OCI-LY7 (cell line): Measurements from ENCODE around the gene PLXDC2. TPM values are rescaled to one million over a fixed set of nuclear protein-coding genes. Genes with fewer than 3 reads are reported as not detected.

Source experiments
- BruUV-seq: library from RNA; stranded (reverse); fragments of 400-500 nt; replicated peaks from 2 replicates; lab custom pipeline; 2021; lab: Mats Ljungman, UMichigan
- CTCF ChIA-PET: fragments of 300-600 bp; sonication (Branson Sonifier 250); formaldehyde crosslinking; loops from one replicate; lab custom pipeline; 2022; ENCODE audit warnings: antibody characterized with exemption; ENCODE audit not compliant: unreplicated experiment; lab: Charles Lee
- POLR2A ChIA-PET: fragments of 300-600 bp; sonication (Branson Sonifier 250); formaldehyde crosslinking; loops from one replicate; lab custom pipeline; 2022; ENCODE audit warnings: antibody characterized with exemption; lab: Charles Lee
- DNase-seq: peaks from one replicate; pipeline ENCODE4 v3.0.0-alpha.2; 2015; ENCODE audit warnings: low spot score
- H2AFZ ChIP-seq: fragments of 200-600 bp; sonication (generic), shearing (Covaris generic); 2 replicates; pipeline ENCODE4 v1.6.1; 2014; ENCODE audit warnings: mild to moderate bottlenecking, antibody characterized with exemption, low read length, moderate library complexity
- H3K27ac ChIP-seq: fragments of 200-600 bp; sonication (generic); 2 replicates; pipeline ENCODE4 v1.5.1; 2014; ENCODE audit warnings: mixed run types, low read depth, mild to moderate bottlenecking, moderate library complexity, low read length, inconsistent platforms; ENCODE audit not compliant: poor library complexity, severe bottlenecking
- H3K36me3 ChIP-seq: fragments of 200-600 bp; sonication (generic); 2 replicates; pipeline ENCODE4 v1.6.1; 2014; ENCODE audit warnings: mild to moderate bottlenecking, antibody characterized with exemption, low read length, moderate library complexity, mixed read lengths; ENCODE audit not compliant: insufficient read depth
- H3K4me1 ChIP-seq: fragments of 200-600 bp; sonication (generic); 2 replicates; pipeline ENCODE4 v1.5.1; 2014; ENCODE audit warnings: mild to moderate bottlenecking, low read length; ENCODE audit not compliant: insufficient read depth, poor library complexity, severe bottlenecking
- H3K4me2 ChIP-seq: fragments of 200-600 bp; sonication (generic); 2 replicates; pipeline ENCODE4 v1.6.1; 2014; ENCODE audit warnings: mild to moderate bottlenecking, low read length
- H3K4me3 ChIP-seq: fragments of 200-600 bp; sonication (generic); 2 replicates; pipeline ENCODE4 v1.5.1; 2014; ENCODE audit warnings: mild to moderate bottlenecking, low read depth, low read length; ENCODE audit not compliant: poor library complexity, severe bottlenecking
- H3K79me2 ChIP-seq: fragments of 200-600 bp; sonication (generic); 2 replicates; pipeline ENCODE4 v1.6.1; 2016; ENCODE audit warnings: low read depth, mild to moderate bottlenecking, low read length, moderate library complexity, mixed read lengths; ENCODE audit not compliant: insufficient read depth
- H3K9me2 ChIP-seq: fragments of 200-600 bp; sonication (generic); 2 replicates; pipeline ENCODE4 v1.6.1; 2016; ENCODE audit warnings: mild to moderate bottlenecking, low read length, mixed read lengths; ENCODE audit not compliant: insufficient read depth
- H3K9me3 ChIP-seq: fragments of 200-600 bp; sonication (generic); 2 replicates; pipeline ENCODE4 v1.6.1; 2014; ENCODE audit warnings: mild to moderate bottlenecking, mixed run types, low read length, mixed read lengths
- H4K20me1 ChIP-seq: fragments of 200-600 bp; sonication (generic); 2 replicates; pipeline ENCODE4 v1.6.1; 2014; ENCODE audit warnings: mild to moderate bottlenecking, antibody characterized with exemption, low read length, moderate library complexity, mixed read lengths; ENCODE audit not compliant: insufficient read depth
- EZH2phosphoT487 ChIP-seq: fragments of 200-600 bp; sonication (generic); IDR thresholded peaks from 2 replicates; pipeline ENCODE4 v1.6.1; 2018; ENCODE audit warnings: low read depth, borderline replicate concordance, mild to moderate bottlenecking, mixed run types, antibody characterized with exemption, low read length, moderate library complexity, mixed read lengths
- intact Hi-C: fragments of 100-400 bp; cut with micrococcal nuclease; formaldehyde crosslinking; loops from one replicate; pipeline ENCODE4 v1.10.0; 2022; ENCODE audit not compliant: unreplicated experiment
- total RNA-seq, 2 experiments: library from RNA; depleted of rRNA in 1 of 2; stranded (reverse); fragments of >200 nt in 1 of 2; shearing (Covaris generic) in 1 of 2; gene quantifications; 2 replicates each; pipeline ENCODE4 v1.2.3, GENCODE V29; 2014 to 2022
- TF ChIP-seq, protein P1 (sequence below): fragments of 200-600 bp; sonication (generic); conservative IDR thresholded peaks from 2 replicates; pipeline ENCODE4 v1.5.1; 2014; ENCODE audit warnings: mild to moderate bottlenecking, antibody characterized with exemption, low read length, moderate library complexity, mixed read lengths

Gene PLXDC2
- total RNA-seq, 2 experiments from 2014 or later: not detected

DNA sequence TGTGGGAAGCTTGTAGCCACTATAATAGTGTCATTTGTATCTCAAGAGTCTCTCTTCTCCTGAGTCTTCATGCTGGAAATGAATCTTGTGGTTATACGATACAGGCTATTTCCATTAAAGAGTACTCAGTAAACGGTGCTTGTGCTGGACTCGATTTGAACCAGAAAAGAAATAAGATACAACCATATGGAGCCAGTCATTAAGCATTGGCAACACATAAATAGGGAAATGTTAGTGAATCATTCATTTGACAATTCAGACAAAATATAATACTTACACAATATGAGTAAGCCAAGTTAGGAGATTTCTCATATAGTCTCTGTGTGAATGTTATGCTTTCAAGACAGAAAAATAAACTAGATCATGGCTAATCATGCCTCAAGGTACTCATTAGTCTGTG lies 356.8 kb downstream of the PLXDC2 start:
- no peak overlapping the region for H3K27ac ChIP-seq
- H3K4me2 ChIP-seq: no peak overlapping the region
- H3K79me2 ChIP-seq: no peaks in the 10 kb centered on the region
- no peak overlapping the region for H2AFZ ChIP-seq
- intact Hi-C loops: no loop called here
- no peaks in the 10 kb centered on the region for H3K9me3 ChIP-seq
- BruUV-seq: no TSS peak
- no peaks in the 10 kb centered on the region for H3K36me3 ChIP-seq
- no peak for TF ChIP-seq EZH2phosphoT487
- TF ChIP-seq, protein P1, sequence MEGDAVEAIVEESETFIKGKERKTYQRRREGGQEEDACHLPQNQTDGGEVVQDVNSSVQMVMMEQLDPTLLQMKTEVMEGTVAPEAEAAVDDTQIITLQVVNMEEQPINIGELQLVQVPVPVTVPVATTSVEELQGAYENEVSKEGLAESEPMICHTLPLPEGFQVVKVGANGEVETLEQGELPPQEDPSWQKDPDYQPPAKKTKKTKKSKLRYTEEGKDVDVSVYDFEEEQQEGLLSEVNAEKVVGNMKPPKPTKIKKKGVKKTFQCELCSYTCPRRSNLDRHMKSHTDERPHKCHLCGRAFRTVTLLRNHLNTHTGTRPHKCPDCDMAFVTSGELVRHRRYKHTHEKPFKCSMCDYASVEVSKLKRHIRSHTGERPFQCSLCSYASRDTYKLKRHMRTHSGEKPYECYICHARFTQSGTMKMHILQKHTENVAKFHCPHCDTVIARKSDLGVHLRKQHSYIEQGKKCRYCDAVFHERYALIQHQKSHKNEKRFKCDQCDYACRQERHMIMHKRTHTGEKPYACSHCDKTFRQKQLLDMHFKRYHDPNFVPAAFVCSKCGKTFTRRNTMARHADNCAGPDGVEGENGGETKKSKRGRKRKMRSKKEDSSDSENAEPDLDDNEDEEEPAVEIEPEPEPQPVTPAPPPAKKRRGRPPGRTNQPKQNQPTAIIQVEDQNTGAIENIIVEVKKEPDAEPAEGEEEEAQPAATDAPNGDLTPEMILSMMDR: no peak
- no peak overlapping the region for H3K4me3 ChIP-seq
- no peak for DNase-seq
- H3K9me2 ChIP-seq: no peaks in the 10 kb centered on the region
- H3K4me1 ChIP-seq: no peaks in the 10 kb centered on the region
- POLR2A ChIA-PET: no interaction called here
- CTCF ChIA-PET: no interaction called here
- no peaks in the 10 kb centered on the region for H4K20me1 ChIP-seq

DNA sequence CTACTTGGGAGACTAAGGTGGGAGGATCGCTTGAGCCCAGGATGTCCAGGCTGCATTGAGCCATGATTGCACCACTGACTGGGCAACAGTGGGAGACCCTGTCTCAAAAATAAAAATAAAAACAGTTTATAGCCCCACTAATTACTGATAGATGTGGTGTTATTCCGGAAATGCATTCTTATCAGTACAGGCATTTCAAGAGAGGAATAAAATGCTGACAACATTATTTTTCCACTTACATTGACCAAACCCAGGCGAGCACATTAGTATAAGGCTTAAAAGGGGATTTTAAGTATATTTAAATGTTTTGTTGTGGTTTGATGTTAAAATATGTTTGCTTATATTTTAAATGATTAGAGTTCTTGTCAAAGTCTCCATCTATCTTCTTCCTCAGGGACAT lies 359.5 kb downstream of the PLXDC2 start:
- DNase-seq: no peak
- no TSS peak for BruUV-seq
- H3K79me2 ChIP-seq: no peaks in the 10 kb centered on the region
- H2AFZ ChIP-seq: no peak overlapping the region
- TF ChIP-seq EZH2phosphoT487: no peak
- TF ChIP-seq, protein P1: no peak
- no peaks in the 10 kb centered on the region for H3K36me3 ChIP-seq
- no peaks in the 10 kb centered on the region for H3K4me1 ChIP-seq
- H3K4me3 ChIP-seq: no peak overlapping the region
- CTCF ChIA-PET: no interaction called here
- H3K9me3 ChIP-seq: no peaks in the 10 kb centered on the region
- intact Hi-C loops: no loop called here
- no peak overlapping the region for H3K27ac ChIP-seq
- POLR2A ChIA-PET: no interaction called here
- no peaks in the 10 kb centered on the region for H4K20me1 ChIP-seq
- H3K9me2 ChIP-seq: no peaks in the 10 kb centered on the region
- H3K4me2 ChIP-seq: no peak overlapping the region

DNA sequence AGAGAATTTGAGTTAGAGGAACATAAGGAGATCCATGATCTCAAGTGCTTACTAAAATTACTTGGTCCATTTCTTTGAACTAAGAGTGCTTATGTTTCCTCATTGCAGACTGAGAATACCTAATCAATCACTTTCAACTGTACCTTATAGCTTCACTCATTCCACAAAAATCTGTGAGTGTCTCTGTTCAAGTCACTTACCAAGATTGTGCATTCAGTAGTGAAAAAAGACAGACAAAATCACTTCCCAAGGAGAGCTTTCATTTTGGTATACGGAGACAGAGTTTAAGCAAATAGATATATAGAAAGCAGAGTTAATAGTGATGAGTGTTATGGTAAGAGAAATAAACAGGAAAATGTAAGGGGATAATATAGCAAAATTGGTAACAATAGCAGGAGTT lies 364.5 kb downstream of the PLXDC2 start:
- DNase-seq: no peak
- no peak overlapping the region for H3K4me2 ChIP-seq
- CTCF ChIA-PET: no interaction called here
- H3K9me2 ChIP-seq: no peaks in the 10 kb centered on the region
- no peaks in the 10 kb centered on the region for H3K9me3 ChIP-seq
- no peaks in the 10 kb centered on the region for H3K79me2 ChIP-seq
- H3K4me3 ChIP-seq: no peak overlapping the region
- BruUV-seq: no TSS peak
- H3K27ac ChIP-seq: no peak overlapping the region
- no peaks in the 10 kb centered on the region for H3K4me1 ChIP-seq
- H2AFZ ChIP-seq: no peak overlapping the region
- POLR2A ChIA-PET: interaction anchor here (0.6 to 1.0 kb wide), 2 partner anchors 10 to 1223 kb away, joined by 3 to 4 read pairs; no protein-coding TSS in a partner anchor
- TF ChIP-seq, protein P1: no peak
- TF ChIP-seq EZH2phosphoT487: no peak
- no peaks in the 10 kb centered on the region for H3K36me3 ChIP-seq
- intact Hi-C loops: no loop called here
- H4K20me1 ChIP-seq: no peaks in the 10 kb centered on the region
